ENCODE measurements around the gene BCAN.

DNA sequence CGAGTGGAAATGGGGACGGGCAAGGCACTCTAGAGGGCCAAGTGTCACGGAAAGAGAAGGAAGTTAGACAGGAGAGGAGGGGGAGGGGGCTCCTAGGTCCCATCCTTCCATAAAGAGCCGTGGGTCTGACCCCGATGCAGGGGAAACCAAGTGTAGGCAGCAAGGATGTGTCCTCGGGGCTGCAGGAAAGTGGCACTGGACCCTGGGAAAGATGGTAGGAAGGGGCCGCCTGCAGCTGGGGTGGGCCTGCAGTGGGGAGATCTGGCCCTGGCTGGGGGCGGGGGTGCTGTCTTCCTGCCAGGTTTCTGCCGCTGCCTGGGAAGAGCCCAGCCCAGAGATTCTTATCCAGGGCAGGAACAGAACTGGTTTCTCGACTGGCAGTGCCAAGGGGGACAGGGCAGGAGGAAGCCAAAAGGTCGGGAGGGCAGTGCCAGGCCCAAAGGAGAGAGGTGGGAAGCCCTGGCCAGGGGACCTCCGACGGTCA lies 50.6 kb downstream of the BCAN start:
- no peak for TF ChIP-seq CTCF (IDR thresholded peaks at IDR 0.05)
- no peak for TF ChIP-seq EP300 (IDR thresholded peaks at IDR 0.05)
- no peak for TF ChIP-seq POLR2A (IDR thresholded peaks at IDR 0.05; ENCODE audit: low read depth)
- TF ChIP-seq POLR2AphosphoS5 (IDR thresholded peaks at IDR 0.05): no peak
